ENCODE results near the gene COLEC11. TPM values are rescaled to one million over a fixed set of nuclear protein-coding genes. Genes with fewer than 3 reads are reported as not detected.

Gene COLEC11
- total and polyA plus RNA-seq, 10 of the 15 experiments (the other 5 are each of a cell fraction or from before 2014, with no cell fraction given), result 0.08 to 0.74 (median 0.14) TPM; not detected in 4

- H4K20me1 ChIP-seq (ENCODE audit: control insufficient read depth, insufficient read depth), result no peaks in the 10 kb centered on the region
- H2AFZ ChIP-seq (ENCODE audit: control insufficient read depth, low read depth, low read length), result no peak overlapping the region
- no peak for DNase-seq (ENCODE audit: low read depth, low spot score)
- no peaks in the 10 kb centered on the region for H3K36me3 ChIP-seq (ENCODE audit: control insufficient read depth in 2 of 2, insufficient read depth in 2 of 2, low read length in 1 of 2)
- no peak overlapping the region for H3K4me2 ChIP-seq (ENCODE audit: control insufficient read depth, insufficient read depth)
- CTCF ChIA-PET, result interaction anchor here (0.6 to 1.3 kb wide), 2 partner anchors 88 to 89 kb away, joined by 3 to 4 read pairs; no protein-coding TSS in a partner anchor
- no peak for ATAC-seq
- no peaks in the 10 kb centered on the region for H3K4me1 ChIP-seq (ENCODE audit: control insufficient read depth, insufficient read depth, low read length)
- POLR2A ChIA-PET, result no interaction called here
- in situ Hi-C loops (cut with MboI) (no loop called here), intact Hi-C loops (cut with micrococcal nuclease; ENCODE audit: unreplicated experiment) (no loop called here)
- H3K9me3 ChIP-seq (replicated peaks; ENCODE audit: control insufficient read depth, insufficient read depth, low read length), result no peaks in the 10 kb centered on the region
- BruUV-seq (replicated peaks), result no TSS peak
- no peak overlapping the region for H3K27ac ChIP-seq (ENCODE audit: control insufficient read depth, insufficient read depth)
- SMC1A ChIA-PET (ENCODE audit: uncharacterized antibody, unreplicated experiment), result interaction anchor here (0.6 kb wide), 1 partner anchor 1637 kb away, joined by 3 read pairs; no protein-coding TSS in a partner anchor
- H3K9ac ChIP-seq (ENCODE audit: control insufficient read depth, insufficient read depth, low read length), result no peak overlapping the region
- no peak overlapping the region for H3K4me3 ChIP-seq
- RAD21 ChIA-PET (ENCODE audit: unreplicated experiment), result no interaction called here
- FAIRE-seq, result no peak
- peaks cover 0 to 2% of the 10 kb centered on the region in 2 experiments; a peak in 1 of 4 replicates for H3K27me3 ChIP-seq (replicated peaks in 1 of 2; ENCODE audit: control insufficient read depth in 2 of 2, insufficient read depth in 2 of 2, low read length in 1 of 2)
- no peaks in the 10 kb centered on the region for H3K79me2 ChIP-seq (ENCODE audit: control insufficient read depth, insufficient read depth, low read length)
- no peak for TF ChIP-seq NKRF (conservative IDR thresholded peaks at IDR 0.05)
These were observed 95.3 kb downstream of the COLEC11 start for GRCh38 chr2:3689998-3690748.

GRCh38 chr2:3692375-3692774, 97.5 kb downstream of the COLEC11 start:
- H3K36me3 ChIP-seq (ENCODE audit: control insufficient read depth in 2 of 2, insufficient read depth in 2 of 2, low read length in 1 of 2), result no peaks in the 10 kb centered on the region
- no peak overlapping the region for H3K9ac ChIP-seq (ENCODE audit: control insufficient read depth, insufficient read depth, low read length)
- peaks cover 0 to 2% of the 10 kb centered on the region in 2 experiments; a peak in 1 of 4 replicates for H3K27me3 ChIP-seq (replicated peaks in 1 of 2; ENCODE audit: control insufficient read depth in 2 of 2, insufficient read depth in 2 of 2, low read length in 1 of 2)
- no peak overlapping the region for H3K4me2 ChIP-seq (ENCODE audit: control insufficient read depth, insufficient read depth)
- peak; percentile 58 for ATAC-seq
- H3K27ac ChIP-seq (ENCODE audit: control insufficient read depth, insufficient read depth), result no peak overlapping the region
- in situ Hi-C loops (cut with MboI) (no loop called here), intact Hi-C loops (cut with micrococcal nuclease; ENCODE audit: unreplicated experiment) (no loop called here)
- CTCF ChIA-PET, result interaction anchor here (0.7 to 2.3 kb wide), 9 partner anchors 9 to 135 kb away, joined by 3 to 12 read pairs (median 4); no protein-coding TSS in a partner anchor
- BruUV-seq (replicated peaks), result no TSS peak
- no peaks in the 10 kb centered on the region for H3K4me1 ChIP-seq (ENCODE audit: control insufficient read depth, insufficient read depth, low read length)
- no peaks in the 10 kb centered on the region for H4K20me1 ChIP-seq (ENCODE audit: control insufficient read depth, insufficient read depth)
- SMC1A ChIA-PET (ENCODE audit: uncharacterized antibody, unreplicated experiment), result interaction anchor here (0.9 to 1.3 kb wide), 2 partner anchors 9 to 88 kb away, joined by 3 to 4 read pairs; no protein-coding TSS in a partner anchor
- DNase-seq (ENCODE audit: low read depth, low spot score), result no peak
- H3K79me2 ChIP-seq (ENCODE audit: control insufficient read depth, insufficient read depth, low read length), result no peaks in the 10 kb centered on the region
- POLR2A ChIA-PET, result no interaction called here
- no peaks in the 10 kb centered on the region for H3K9me3 ChIP-seq (replicated peaks; ENCODE audit: control insufficient read depth, insufficient read depth, low read length)
- no peak overlapping the region for H3K4me3 ChIP-seq
- no peak overlapping the region for H2AFZ ChIP-seq (ENCODE audit: control insufficient read depth, low read depth, low read length)
- RAD21 ChIA-PET (ENCODE audit: unreplicated experiment), result no interaction called here
- peak; percentile 44 for FAIRE-seq
- TF ChIP-seq PBX3 (IDR thresholded peaks at IDR 0.05; ENCODE audit: insufficient replicate concordance, low read depth, low read length) (no peak), NKRF (conservative IDR thresholded peaks at IDR 0.05) (no peak), FOXK2 (IDR thresholded peaks at IDR 0.05) (no peak), CHD1 (IDR thresholded peaks at IDR 0.05; ENCODE audit: low read depth, low read length) (no peak), YY1 (IDR thresholded peaks at IDR 0.05; ENCODE audit: low read depth, low read length) (no peak), NR2F1 (conservative IDR thresholded peaks at IDR 0.05) (no peak), CTCF (IDR thresholded peaks at IDR 0.05 in 2 of 3, conservative IDR thresholded peaks at IDR 0.05 in 1 of 3; ENCODE audit: control insufficient read depth in 2 of 3, extremely low read depth in 1 of 3, insufficient read depth in 1 of 3, low read depth in 3 of 3, low read length in 3 of 3) (peak; percentile 37 to 44 (median 38); a peak in 5 of 6 replicates), MEF2A (IDR thresholded peaks at IDR 0.05; ENCODE audit: insufficient read depth, low read depth, low read length) (no peak)

Measured in GM12878 (cell line).